Astrocyte (in vitro differentiated cells and primary cell): ENCODE measurements around the gene HACE1. TPM values are rescaled to one million over a fixed set of nuclear protein-coding genes. Genes with fewer than 3 reads are reported as not detected.
"Not testable (repeated sequence)": the region's sequence is repeated elsewhere in the genome, so short reads cannot be mapped to it uniquely, and the experiment has no call there.

ENCODE experiments used
- DNase-seq: peaks from one replicate; pipeline ENCODE4 v3.0.0-alpha.2; 2010; ENCODE audit warnings: low read depth
- FAIRE-seq: peaks from 2 replicates; lab custom pipeline; 2011; peaks lifted over from hg19 to GRCh38; lab: Jason Lieb, UNC
- H2AFZ ChIP-seq: 2 replicates; pipeline ENCODE4 v1.6.0; 2012; ENCODE audit warnings: low read depth, low read length, inconsistent platforms
- H3K27ac ChIP-seq: 2 replicates; pipeline ENCODE4 v1.5.1; 2011; ENCODE audit warnings: low read depth, low read length, inconsistent platforms
- H3K27me3 ChIP-seq: 2 replicates; pipeline ENCODE4 v1.6.0; 2011; ENCODE audit warnings: low read length, inconsistent platforms; ENCODE audit not compliant: insufficient read depth
- H3K36me3 ChIP-seq: 2 replicates; pipeline ENCODE4 v1.5.1; 2011; ENCODE audit warnings: low read length, inconsistent platforms; ENCODE audit not compliant: insufficient read depth
- H3K4me1 ChIP-seq: 2 replicates; pipeline ENCODE4 v1.5.1; 2011; ENCODE audit warnings: low read length, inconsistent platforms; ENCODE audit not compliant: insufficient read depth
- H3K4me2 ChIP-seq: 2 replicates; pipeline ENCODE4 v1.6.0; 2012; ENCODE audit warnings: low read length, inconsistent platforms
- H3K4me3 ChIP-seq: 2 replicates; pipeline ENCODE4 v1.5.1; 2011; ENCODE audit warnings: low read depth, mild to moderate bottlenecking, low read length, inconsistent platforms; ENCODE audit not compliant: insufficient read depth
- H3K79me2 ChIP-seq: 2 replicates; pipeline ENCODE4 v1.6.0; 2012; ENCODE audit warnings: mild to moderate bottlenecking, low read length, inconsistent platforms; ENCODE audit not compliant: insufficient read depth
- H3K9ac ChIP-seq: 2 replicates; pipeline ENCODE4 v1.6.0; 2012; ENCODE audit warnings: mild to moderate bottlenecking, low read length, inconsistent platforms
- H3K9me3 ChIP-seq: 2 replicates; pipeline ENCODE4 v1.5.1; 2012; ENCODE audit warnings: low read depth, mild to moderate bottlenecking, low read length, inconsistent platforms; ENCODE audit not compliant: insufficient read depth
- H4K20me1 ChIP-seq: 2 replicates; pipeline ENCODE4 v1.6.0; 2012; ENCODE audit warnings: low read length, inconsistent platforms; ENCODE audit not compliant: insufficient read depth
- H3K27ac Mint-ChIP-seq: one replicate; pipeline ENCODE4 v1.8.0; 2021; ENCODE audit warnings: mild to moderate bottlenecking, mixed read lengths; ENCODE audit not compliant: unreplicated experiment
- H3K27me3 Mint-ChIP-seq: one replicate; pipeline ENCODE4 v1.8.0; 2021; ENCODE audit warnings: low read depth, mixed read lengths; ENCODE audit not compliant: unreplicated experiment
- H3K36me3 Mint-ChIP-seq: one replicate; pipeline ENCODE4 v1.8.0; 2021; ENCODE audit warnings: low read depth, mixed read lengths; ENCODE audit not compliant: unreplicated experiment
- H3K4me1 Mint-ChIP-seq: one replicate; pipeline ENCODE4 v1.8.0; 2021; ENCODE audit warnings: low read depth, mixed read lengths; ENCODE audit not compliant: unreplicated experiment
- H3K4me3 Mint-ChIP-seq: one replicate; pipeline ENCODE4 v1.8.0; 2021; ENCODE audit warnings: mild to moderate bottlenecking, moderate library complexity, mixed read lengths; ENCODE audit not compliant: unreplicated experiment
- H3K9me3 Mint-ChIP-seq: one replicate; pipeline ENCODE4 v1.8.0; 2021; ENCODE audit warnings: mild to moderate bottlenecking, mixed read lengths; ENCODE audit not compliant: unreplicated experiment
- EZH2 ChIP-seq: IDR thresholded peaks from 2 replicates; pipeline ENCODE4 v1.6.1; 2012; ENCODE audit warnings: mild to moderate bottlenecking, low read length, inconsistent platforms; ENCODE audit not compliant: insufficient read depth
- total RNA-seq: library from RNA; stranded (reverse); gene quantifications from 2 replicates; pipeline ENCODE4 v1.2.1, GENCODE V29; 2021
- TF ChIP-seq, protein P1 (sequence below): IDR thresholded peaks from 2 replicates; pipeline ENCODE4 v1.5.1; 2011; ENCODE audit warnings: low read depth, mild to moderate bottlenecking, inconsistent platforms, low read length, moderate library complexity; ENCODE audit not compliant: insufficient read depth

Gene HACE1
- total RNA-seq, 1 donor from 2014 or later = 13.8 TPM

DNA sequence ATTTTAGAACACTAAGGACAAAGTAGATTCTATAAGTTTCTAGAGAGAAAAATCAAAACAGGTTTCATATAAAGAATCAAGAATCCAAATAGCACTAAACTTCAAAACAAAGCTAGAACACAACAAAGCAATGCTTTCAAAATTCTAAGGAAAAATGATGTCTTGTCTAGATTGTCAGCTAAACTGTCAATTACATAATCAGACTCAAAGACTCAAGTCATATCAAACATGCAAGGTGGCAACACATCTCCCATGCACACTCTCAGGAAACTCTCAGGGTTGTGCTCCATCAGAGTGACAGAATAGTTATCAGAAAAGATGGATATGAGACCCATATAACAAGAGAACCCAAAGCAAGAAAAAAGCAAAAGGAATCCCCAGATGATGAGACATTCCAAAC, 23.9 kb downstream of the HACE1 start:
- Histone ChIP-seq H2AFZ (no peak overlapping the region), H3K4me3 (no peak overlapping the region), H3K27me3 (no peaks in the 10 kb centered on the region), H3K27ac (no peak overlapping the region), H3K4me2 (no peak overlapping the region), H4K20me1 (peaks cover 4% of the 10 kb centered on the region), H3K9ac (no peak overlapping the region), H3K9me3 (no peaks in the 10 kb centered on the region), H3K79me2 (no peaks in the 10 kb centered on the region), H3K4me1 (no peaks in the 10 kb centered on the region), H3K36me3 (peaks cover 1% of the 10 kb centered on the region)
- DNase-seq (no peak), FAIRE-seq (no peak)
- Mint-ChIP-seq H3K9me3 (no peaks in the 10 kb centered on the region), H3K27me3 (no peaks in the 10 kb centered on the region), H3K4me1 (no peaks in the 10 kb centered on the region), H3K4me3 (no peak overlapping the region), H3K36me3 (peaks cover 4% of the 10 kb centered on the region), H3K27ac (no peak overlapping the region)
- TF ChIP-seq, protein P1, sequence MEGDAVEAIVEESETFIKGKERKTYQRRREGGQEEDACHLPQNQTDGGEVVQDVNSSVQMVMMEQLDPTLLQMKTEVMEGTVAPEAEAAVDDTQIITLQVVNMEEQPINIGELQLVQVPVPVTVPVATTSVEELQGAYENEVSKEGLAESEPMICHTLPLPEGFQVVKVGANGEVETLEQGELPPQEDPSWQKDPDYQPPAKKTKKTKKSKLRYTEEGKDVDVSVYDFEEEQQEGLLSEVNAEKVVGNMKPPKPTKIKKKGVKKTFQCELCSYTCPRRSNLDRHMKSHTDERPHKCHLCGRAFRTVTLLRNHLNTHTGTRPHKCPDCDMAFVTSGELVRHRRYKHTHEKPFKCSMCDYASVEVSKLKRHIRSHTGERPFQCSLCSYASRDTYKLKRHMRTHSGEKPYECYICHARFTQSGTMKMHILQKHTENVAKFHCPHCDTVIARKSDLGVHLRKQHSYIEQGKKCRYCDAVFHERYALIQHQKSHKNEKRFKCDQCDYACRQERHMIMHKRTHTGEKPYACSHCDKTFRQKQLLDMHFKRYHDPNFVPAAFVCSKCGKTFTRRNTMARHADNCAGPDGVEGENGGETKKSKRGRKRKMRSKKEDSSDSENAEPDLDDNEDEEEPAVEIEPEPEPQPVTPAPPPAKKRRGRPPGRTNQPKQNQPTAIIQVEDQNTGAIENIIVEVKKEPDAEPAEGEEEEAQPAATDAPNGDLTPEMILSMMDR = no peak
- no peak for TF ChIP-seq EZH2

DNA sequence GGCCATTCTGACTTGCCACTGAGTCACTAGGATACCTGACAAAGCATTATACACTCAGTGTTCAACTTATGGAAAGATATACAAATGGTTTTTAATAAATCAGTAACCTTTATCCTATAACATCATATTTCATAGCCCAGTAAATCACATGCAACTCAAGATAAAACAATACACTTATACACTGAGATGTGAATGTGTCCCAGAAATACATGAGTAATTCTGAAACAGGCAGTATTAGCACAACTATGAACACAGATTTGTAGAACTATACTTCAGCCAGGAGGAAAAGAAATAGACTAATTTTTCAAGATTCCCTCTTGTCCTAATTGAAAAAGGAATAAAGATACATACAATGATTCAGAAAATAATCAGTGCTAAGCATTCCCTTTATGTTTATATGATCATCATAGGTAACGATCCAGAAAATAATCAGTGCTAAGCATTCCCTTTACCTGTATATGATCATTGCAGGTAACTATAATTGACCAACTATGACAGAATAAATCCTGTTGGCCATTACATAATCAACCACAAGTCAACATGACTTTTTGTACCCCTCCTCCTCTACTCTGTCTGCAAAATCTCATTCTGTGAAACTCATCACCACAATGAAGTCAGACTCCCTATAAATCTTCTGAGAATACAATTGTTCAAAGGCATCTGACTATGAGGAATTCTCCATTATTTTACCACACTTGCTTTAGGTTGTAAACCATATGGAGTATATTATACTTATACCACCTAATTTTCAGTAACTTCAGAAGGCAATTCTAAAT, 30.3 kb downstream of the HACE1 start:
- Mint-ChIP-seq H3K9me3 (no peaks in the 10 kb centered on the region), H3K27ac (no peak overlapping the region), H3K36me3 (peaks cover 5% of the 10 kb centered on the region), H3K4me1 (no peaks in the 10 kb centered on the region), H3K4me3 (no peak overlapping the region), H3K27me3 (no peaks in the 10 kb centered on the region)
- peaks cover 2% of the 10 kb centered on the region for H3K36me3 ChIP-seq
- no peaks in the 10 kb centered on the region for H3K79me2 ChIP-seq
- TF ChIP-seq, protein P1 = no peak
- no peak for TF ChIP-seq EZH2
- no peak overlapping the region for H3K9ac ChIP-seq
- H3K27ac ChIP-seq = no peak overlapping the region
- H3K27me3 ChIP-seq = no peaks in the 10 kb centered on the region
- no peaks in the 10 kb centered on the region for H3K4me1 ChIP-seq
- H3K4me3 ChIP-seq = no peak overlapping the region
- H4K20me1 ChIP-seq = no peaks in the 10 kb centered on the region
- H3K9me3 ChIP-seq = no peaks in the 10 kb centered on the region
- FAIRE-seq = no peak
- no peak overlapping the region for H3K4me2 ChIP-seq
- DNase-seq = no peak
- no peak overlapping the region for H2AFZ ChIP-seq

DNA sequence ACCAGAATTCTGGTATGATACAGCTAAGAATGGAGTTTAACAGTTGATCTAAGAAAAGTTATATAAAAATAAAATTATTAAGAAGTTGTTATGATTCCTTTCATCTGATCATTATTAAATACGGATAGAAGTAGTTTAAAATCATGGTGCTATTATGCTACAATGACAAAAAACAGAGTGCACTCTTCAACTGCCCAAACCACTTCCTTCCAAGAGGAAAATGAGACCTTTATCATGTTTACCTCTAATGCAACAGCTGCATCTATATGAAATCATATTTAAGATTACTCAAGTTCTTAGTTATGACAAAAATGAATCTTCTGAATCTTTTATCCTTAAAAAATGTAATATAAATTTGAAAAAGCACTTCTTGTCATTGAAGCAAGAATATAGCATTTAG, 31.2 kb downstream of the HACE1 start:
- Mint-ChIP-seq H3K27me3 (no peaks in the 10 kb centered on the region), H3K4me1 (no peaks in the 10 kb centered on the region), H3K4me3 (no peak overlapping the region), H3K27ac (no peak overlapping the region), H3K9me3 (no peaks in the 10 kb centered on the region), H3K36me3 (peaks cover 5% of the 10 kb centered on the region)
- Histone ChIP-seq H3K36me3 (peaks cover 2% of the 10 kb centered on the region), H2AFZ (no peak overlapping the region), H4K20me1 (no peaks in the 10 kb centered on the region), H3K4me3 (no peak overlapping the region), H3K4me2 (no peak overlapping the region), H3K27ac (no peak overlapping the region), H3K4me1 (no peaks in the 10 kb centered on the region), H3K27me3 (no peaks in the 10 kb centered on the region), H3K9ac (no peak overlapping the region), H3K79me2 (no peaks in the 10 kb centered on the region), H3K9me3 (no peaks in the 10 kb centered on the region)
- no peak for TF ChIP-seq EZH2
- TF ChIP-seq, protein P1 = no peak
- FAIRE-seq (no peak), DNase-seq (no peak)

DNA sequence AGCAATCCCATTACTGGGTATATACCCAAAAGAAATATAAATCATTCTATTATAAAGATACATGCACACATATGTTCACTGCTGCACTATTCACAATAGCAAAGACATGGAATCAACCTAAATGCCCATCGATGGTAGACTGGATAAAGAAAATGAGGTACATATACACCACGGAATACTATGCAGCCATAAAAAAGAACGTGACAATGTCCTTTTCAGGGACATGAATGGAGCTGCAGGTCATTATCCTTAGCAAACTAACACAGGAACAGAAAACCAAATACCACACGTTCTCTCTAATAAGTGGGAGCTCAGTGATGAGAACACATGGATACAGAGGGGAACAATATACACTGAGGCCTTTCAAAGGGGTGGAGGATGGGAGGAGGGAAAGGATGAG, 38.9 kb downstream of the HACE1 start:
- H3K9ac ChIP-seq, H3K9me3 ChIP-seq, H2AFZ ChIP-seq, H3K4me3 Mint-ChIP-seq, H3K36me3 ChIP-seq, H3K9me3 Mint-ChIP-seq, H3K27ac ChIP-seq, H3K4me2 ChIP-seq, FAIRE-seq, H3K4me1 ChIP-seq, H3K4me3 ChIP-seq, H4K20me1 ChIP-seq, H3K79me2 ChIP-seq, DNase-seq, H3K27ac Mint-ChIP-seq, H3K4me1 Mint-ChIP-seq, H3K27me3 Mint-ChIP-seq, H3K27me3 ChIP-seq: not testable (repeated sequence)
- H3K36me3 Mint-ChIP-seq = peaks cover 10% of the 10 kb centered on the region
